ENCODE results near the gene PKN3. TPM values are rescaled to one million over a fixed set of nuclear protein-coding genes. Genes with fewer than 3 reads are reported as not detected.
A peak's percentile ranks its signal among the peaks of the same experiment; 100 is the strongest.

The PKN3 gene
- total RNA-seq, 2 donors from 2014 or later = 26.0 to 27.2 TPM

DNA sequence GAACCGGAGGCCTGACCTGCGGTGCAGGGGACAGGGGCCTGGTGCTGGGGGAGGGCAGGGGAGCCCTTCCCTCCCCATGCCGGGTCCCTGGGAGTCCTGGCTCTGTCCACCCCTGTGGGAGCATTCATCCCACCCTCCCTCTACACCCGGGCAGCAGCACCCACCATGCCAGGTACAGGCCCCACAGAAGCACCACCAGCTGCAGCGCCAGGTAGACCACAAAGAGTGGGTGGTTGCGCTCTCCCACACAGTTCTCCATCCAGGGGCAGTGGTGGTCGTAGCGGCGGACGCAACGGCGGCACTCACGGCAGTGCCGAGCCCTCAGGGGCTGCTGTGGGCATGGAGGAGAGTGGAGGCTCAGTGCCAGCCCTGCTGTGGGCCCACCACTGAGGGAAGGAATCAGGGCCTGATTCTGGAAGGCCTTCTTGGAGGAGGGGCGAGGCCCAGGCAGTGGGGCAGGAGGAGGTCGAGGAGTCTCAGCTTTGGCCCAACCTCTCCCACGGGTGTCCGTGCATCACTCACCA, 19.2 kb downstream of the PKN3 start:
- no peaks in the 10 kb centered on the region for H3K4me1 ChIP-seq (ENCODE audit: control insufficient read depth, insufficient read depth, low read length)
- no peaks in the 10 kb centered on the region for H3K27me3 ChIP-seq (ENCODE audit: control insufficient read depth, insufficient read depth, low read length, poor library complexity, severe bottlenecking)
- no peak overlapping the region for H3K4me3 ChIP-seq (ENCODE audit: low read length)
- H3K36me3 ChIP-seq (ENCODE audit: control insufficient read depth, insufficient read depth, low read length) = peaks cover 3% of the 10 kb centered on the region
- Mint-ChIP-seq H3K4me3 (no peak overlapping the region), H3K27me3 (ENCODE audit: insufficient read depth) (no peaks in the 10 kb centered on the region), H3K9me3 (no peaks in the 10 kb centered on the region), H3K36me3 (ENCODE audit: low read depth) (peaks cover 20% of the 10 kb centered on the region), H3K4me1 (peaks cover 10% of the 10 kb centered on the region), H3K27ac (no peak overlapping the region)
- no peak overlapping the region for H3K9ac ChIP-seq (ENCODE audit: extremely low read depth, low read length, poor library complexity, severe bottlenecking)
- no peak for DNase-seq
- TF ChIP-seq, protein P1, sequence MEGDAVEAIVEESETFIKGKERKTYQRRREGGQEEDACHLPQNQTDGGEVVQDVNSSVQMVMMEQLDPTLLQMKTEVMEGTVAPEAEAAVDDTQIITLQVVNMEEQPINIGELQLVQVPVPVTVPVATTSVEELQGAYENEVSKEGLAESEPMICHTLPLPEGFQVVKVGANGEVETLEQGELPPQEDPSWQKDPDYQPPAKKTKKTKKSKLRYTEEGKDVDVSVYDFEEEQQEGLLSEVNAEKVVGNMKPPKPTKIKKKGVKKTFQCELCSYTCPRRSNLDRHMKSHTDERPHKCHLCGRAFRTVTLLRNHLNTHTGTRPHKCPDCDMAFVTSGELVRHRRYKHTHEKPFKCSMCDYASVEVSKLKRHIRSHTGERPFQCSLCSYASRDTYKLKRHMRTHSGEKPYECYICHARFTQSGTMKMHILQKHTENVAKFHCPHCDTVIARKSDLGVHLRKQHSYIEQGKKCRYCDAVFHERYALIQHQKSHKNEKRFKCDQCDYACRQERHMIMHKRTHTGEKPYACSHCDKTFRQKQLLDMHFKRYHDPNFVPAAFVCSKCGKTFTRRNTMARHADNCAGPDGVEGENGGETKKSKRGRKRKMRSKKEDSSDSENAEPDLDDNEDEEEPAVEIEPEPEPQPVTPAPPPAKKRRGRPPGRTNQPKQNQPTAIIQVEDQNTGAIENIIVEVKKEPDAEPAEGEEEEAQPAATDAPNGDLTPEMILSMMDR (conservative IDR thresholded peaks at IDR 0.05) = no peak
- 86 to 94% methylated on average over 2 to 18 of the region's 18 CpGs for WGBS, 2 experiments (ENCODE audit: insufficient coverage in 1 of 2, insufficient read length in 1 of 2)
- H3K27ac ChIP-seq (ENCODE audit: low read depth, low read length) = no peak overlapping the region
- no peaks in the 10 kb centered on the region for H3K9me3 ChIP-seq (ENCODE audit: control insufficient read depth, low read length)

DNA sequence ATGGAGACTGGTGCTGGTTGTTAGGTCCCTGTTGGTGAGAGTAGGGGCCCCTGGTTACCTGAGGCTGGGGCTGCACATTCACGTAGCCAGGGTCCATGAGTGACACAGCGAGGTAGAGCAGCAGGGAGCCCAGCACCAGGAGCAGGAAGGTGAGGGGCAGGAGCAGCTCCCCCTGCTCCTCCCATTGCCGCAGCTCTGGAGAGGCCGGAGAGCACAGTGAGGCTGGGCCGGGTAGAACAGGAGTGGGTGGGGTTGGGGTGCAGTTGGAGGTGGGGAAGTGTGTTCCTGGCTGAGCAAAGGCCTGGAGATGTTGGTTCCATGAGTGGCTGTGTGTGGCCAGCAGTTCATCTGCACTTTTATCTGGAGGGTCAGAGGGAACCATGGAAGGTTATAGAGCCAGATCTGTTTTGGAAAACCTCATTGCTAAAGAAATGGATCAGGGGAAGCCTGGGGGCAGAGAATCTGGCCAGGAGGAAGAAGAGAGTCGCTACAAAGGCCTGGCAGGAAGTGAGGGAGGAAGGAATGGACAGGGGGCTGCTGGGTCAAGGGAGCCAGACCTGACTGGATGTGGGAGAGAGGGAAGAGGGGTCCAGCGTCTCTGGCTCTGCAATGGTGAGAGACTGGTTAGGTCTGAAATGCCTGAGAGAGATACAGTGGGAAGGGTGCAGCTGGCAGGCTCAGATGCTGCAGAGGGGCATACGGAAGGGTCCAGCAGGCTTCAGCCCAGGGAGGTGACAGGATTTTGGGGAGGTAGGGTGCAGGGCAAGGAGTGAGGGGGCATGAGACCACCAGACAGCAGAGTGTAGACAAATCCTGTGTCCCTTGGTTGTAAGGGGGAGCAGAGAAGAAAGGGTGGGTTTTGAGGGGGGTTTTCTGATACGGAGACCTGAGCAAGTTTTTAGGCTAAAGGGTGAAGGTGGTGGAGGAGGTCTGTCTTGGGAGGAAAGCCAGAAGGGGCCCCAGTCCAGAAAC, 20.4 kb downstream of the PKN3 start:
- H3K36me3 ChIP-seq (ENCODE audit: control insufficient read depth, insufficient read depth, low read length) = no peaks in the 10 kb centered on the region
- peak overlapping the region; percentile 89 for H3K4me3 ChIP-seq (ENCODE audit: low read length)
- H3K9me3 ChIP-seq (ENCODE audit: control insufficient read depth, low read length) = no peaks in the 10 kb centered on the region
- 76 to 89% methylated on average over 4 to 9 of the region's 9 CpGs for WGBS, 2 experiments (ENCODE audit: insufficient coverage in 1 of 2, insufficient read length in 1 of 2)
- TF ChIP-seq, protein P1 (conservative IDR thresholded peaks at IDR 0.05) = no peak
- Mint-ChIP-seq H3K36me3 (ENCODE audit: low read depth) (peaks cover 17% of the 10 kb centered on the region), H3K9me3 (no peaks in the 10 kb centered on the region), H3K27me3 (ENCODE audit: insufficient read depth) (no peaks in the 10 kb centered on the region), H3K4me3 (peak overlapping the region; percentile 87), H3K4me1 (peaks cover 10% of the 10 kb centered on the region), H3K27ac (no peak overlapping the region)
- H3K27me3 ChIP-seq (ENCODE audit: control insufficient read depth, insufficient read depth, low read length, poor library complexity, severe bottlenecking) = no peaks in the 10 kb centered on the region
- peak; percentile 45 for DNase-seq
- H3K4me1 ChIP-seq (ENCODE audit: control insufficient read depth, insufficient read depth, low read length) = no peaks in the 10 kb centered on the region
- H3K9ac ChIP-seq (ENCODE audit: extremely low read depth, low read length, poor library complexity, severe bottlenecking) = peak overlapping the region; percentile 34
- peak overlapping the region; percentile 49 for H3K27ac ChIP-seq (ENCODE audit: low read depth, low read length)

GRCh38 chr9:128723352-128723865, 21.1 kb downstream of the PKN3 start:
- Mint-ChIP-seq H3K9me3 (no peaks in the 10 kb centered on the region), H3K4me3 (peak overlapping the region; percentile 87), H3K27ac (peak overlapping the region; percentile 88), H3K27me3 (ENCODE audit: insufficient read depth) (no peaks in the 10 kb centered on the region), H3K36me3 (ENCODE audit: low read depth) (peaks cover 14% of the 10 kb centered on the region), H3K4me1 (peaks cover 10% of the 10 kb centered on the region)
- H3K36me3 ChIP-seq (ENCODE audit: control insufficient read depth, insufficient read depth, low read length) = no peaks in the 10 kb centered on the region
- TF ChIP-seq, protein P1 (conservative IDR thresholded peaks at IDR 0.05) = no peak
- no peaks in the 10 kb centered on the region for H3K9me3 ChIP-seq (ENCODE audit: control insufficient read depth, low read length)
- no peaks in the 10 kb centered on the region for H3K4me1 ChIP-seq (ENCODE audit: control insufficient read depth, insufficient read depth, low read length)
- no peak overlapping the region for H3K27ac ChIP-seq (ENCODE audit: low read depth, low read length)
- 16 to 39% methylated on average over 3 to 7 of the region's 7 CpGs for WGBS, 2 experiments (ENCODE audit: insufficient coverage in 1 of 2, insufficient read length in 1 of 2)
- peak overlapping the region; percentile 34 for H3K9ac ChIP-seq (ENCODE audit: extremely low read depth, low read length, poor library complexity, severe bottlenecking)
- peak overlapping the region; percentile 89 for H3K4me3 ChIP-seq (ENCODE audit: low read length)
- no peak for DNase-seq
- H3K27me3 ChIP-seq (ENCODE audit: control insufficient read depth, insufficient read depth, low read length, poor library complexity, severe bottlenecking) = no peaks in the 10 kb centered on the region
